Keratinocyte (primary cell): ENCODE results near the gene OR2B3. TPM values are rescaled to one million over a fixed set of nuclear protein-coding genes. Genes with fewer than 3 reads are reported as not detected.

Experiments used
- DNase-seq: peaks from one replicate; pipeline ENCODE4 v3.0.0-alpha.2; 2011; ENCODE audit warnings: low read depth, missing footprints, low spot score
- FAIRE-seq: peaks from 2 replicates; lab custom pipeline; 2011; peaks lifted over from hg19 to GRCh38; lab: Jason Lieb, UNC
- H2AFZ ChIP-seq: 2 replicates; pipeline ENCODE4 v1.6.0; 2012; ENCODE audit warnings: low read length, control low read depth, inconsistent platforms; ENCODE audit not compliant: control insufficient read depth
- H3K27ac ChIP-seq: 2 replicates; pipeline ENCODE4 v1.5.1; 2011; ENCODE audit warnings: low read length; ENCODE audit not compliant: control insufficient read depth, insufficient read depth
- H3K27me3 ChIP-seq: 3 replicates; pipeline ENCODE4 v1.6.0; 2011; ENCODE audit warnings: low read length; ENCODE audit not compliant: control insufficient read depth, insufficient read depth; ENCODE audit errors: extremely low read depth
- H3K36me3 ChIP-seq, 2 experiments: 2 replicates in 1 of 2; 3 replicates in 1 of 2; pipeline ENCODE4 v1.5.1; 2011; ENCODE audit warnings: low read length in 2 of 2, mild to moderate bottlenecking in 1 of 2; ENCODE audit not compliant: control insufficient read depth in 2 of 2, insufficient read depth in 2 of 2; ENCODE audit errors: extremely low read depth in 1 of 2
- H3K4me1 ChIP-seq: 3 replicates; pipeline ENCODE4 v1.5.1; 2011; ENCODE audit warnings: low read length; ENCODE audit not compliant: control insufficient read depth, insufficient read depth; ENCODE audit errors: extremely low read depth
- H3K4me2 ChIP-seq: 3 replicates; pipeline ENCODE4 v1.6.0; 2011; ENCODE audit warnings: low read depth, low read length; ENCODE audit not compliant: control insufficient read depth, insufficient read depth; ENCODE audit errors: extremely low read depth
- H3K4me3 ChIP-seq, 3 experiments: fragments of 200-600 bp in 1 of 3; sonication (generic) in 1 of 3; 2 replicates in 2 of 3; 3 replicates in 1 of 3; pipeline ENCODE4 v1.5.1; 2011 to 2016; ENCODE audit warnings: low read length in 3 of 3, mild to moderate bottlenecking in 3 of 3, control low read depth in 2 of 3, inconsistent platforms in 1 of 3, low read depth in 1 of 3, mixed read lengths in 1 of 3, mixed run types in 1 of 3, moderate library complexity in 1 of 3; ENCODE audit not compliant: control insufficient read depth in 2 of 3, insufficient read depth in 2 of 3; ENCODE audit errors: extremely low read depth in 1 of 3
- H3K79me2 ChIP-seq: 2 replicates; pipeline ENCODE4 v1.6.0; 2012; ENCODE audit warnings: low read length; ENCODE audit not compliant: control insufficient read depth, insufficient read depth
- H3K9ac ChIP-seq: 3 replicates; pipeline ENCODE4 v1.6.0; 2011; ENCODE audit warnings: low read length; ENCODE audit not compliant: control insufficient read depth, insufficient read depth; ENCODE audit errors: extremely low read depth
- H3K9me1 ChIP-seq: 3 replicates; pipeline ENCODE4 v1.6.0; 2011; ENCODE audit warnings: low read length; ENCODE audit not compliant: control insufficient read depth, insufficient read depth; ENCODE audit errors: extremely low read depth
- H3K9me3 ChIP-seq: 2 replicates; pipeline ENCODE4 v1.5.1; 2012; ENCODE audit warnings: low read depth, low read length; ENCODE audit not compliant: control insufficient read depth
- H4K20me1 ChIP-seq: 3 replicates; pipeline ENCODE4 v1.6.0; 2011; ENCODE audit warnings: low read length; ENCODE audit not compliant: control insufficient read depth, insufficient read depth; ENCODE audit errors: extremely low read depth
- CTCF ChIP-seq, 3 experiments: IDR thresholded peaks in 1 of 3; conservative IDR thresholded peaks in 1 of 3; optimal IDR thresholded peaks in 1 of 3; 2 replicates in 2 of 3; 3 replicates in 1 of 3; pipeline versions ENCODE3 to v1.5.1; 2011; ENCODE audit warnings: low read length in 3 of 3, mild to moderate bottlenecking in 3 of 3, moderate library complexity in 2 of 3, control low read depth in 1 of 3, inconsistent platforms in 1 of 3; ENCODE audit not compliant: insufficient read depth in 2 of 3; ENCODE audit errors: extremely low read depth in 1 of 3
- EZH2 ChIP-seq: IDR thresholded peaks from one replicate; pipeline ENCODE4 v1.6.1; 2012; ENCODE audit warnings: inconsistent platforms, mild to moderate bottlenecking, low read length, moderate library complexity
- dilution Hi-C: fragments of 300-500 bp; cut with MboI; formaldehyde crosslinking; loops from one replicate; pipeline ENCODE4 v1.7.0; 2020; ENCODE audit warnings: low sequenced_read_pairs; ENCODE audit not compliant: extremely low pct_ligation_motif_present
- polyA plus RNA-seq, 5 experiments: library from polyadenylated mRNA; depleted of rRNA in 3 of 5; stranded (reverse) in 3 of 5; stranded (forward) in 1 of 5; unstranded in 1 of 5; fragments of >200 nt; gene quantifications; 1 replicate in 1 of 5; 2 replicates in 3 of 5; 3 replicates in 1 of 5; pipeline versions ENCODE4 v1.2.1 to v1.2.3, GENCODE V29; 2011 to 2012; ENCODE audit warnings: missing spikeins in 2 of 5, low read depth in 1 of 5, low replicate concordance in 1 of 5

Gene OR2B3
- polyA plus RNA-seq, 1 donor (not counting 4 experiments of a cell fraction or from before 2014, with no cell fraction given): not detected

GRCh38 chr6:29092957-29093356 lies 5.8 kb upstream of the OR2B3 start:
- Histone ChIP-seq H3K9me1 (no peaks in the 10 kb centered on the region), H3K36me3 (no peaks in the 10 kb centered on the region), H3K4me3 (no peak overlapping the region), H3K9ac (no peak overlapping the region), H2AFZ (no peak overlapping the region), H3K27ac (no peak overlapping the region), H4K20me1 (no peaks in the 10 kb centered on the region), H3K9me3 (no peaks in the 10 kb centered on the region), H3K4me1 (no peaks in the 10 kb centered on the region), H3K27me3 (no peaks in the 10 kb centered on the region), H3K4me2 (no peak overlapping the region), H3K79me2 (no peaks in the 10 kb centered on the region)
- FAIRE-seq (no peak), DNase-seq (no peak)
- TF ChIP-seq CTCF (optimal IDR thresholded peaks at IDR 0.05 in 1 of 3, IDR thresholded peaks at IDR 0.05 in 1 of 3, conservative IDR thresholded peaks at IDR 0.05 in 1 of 3; ENCODE audit: extremely low read depth in 1 of 3, insufficient read depth in 2 of 3, low read length in 3 of 3) (no peak), EZH2 (no peak)
- dilution Hi-C loops: no loop called here

- DNase-seq (no peak), FAIRE-seq (no peak)
- no peaks in the 10 kb centered on the region for H3K4me1 ChIP-seq
- no peak overlapping the region for H3K4me2 ChIP-seq
- no peaks in the 10 kb centered on the region for H3K9me3 ChIP-seq
- no peak overlapping the region for H3K9ac ChIP-seq
- H3K79me2 ChIP-seq: no peaks in the 10 kb centered on the region
- no peak overlapping the region for H3K4me3 ChIP-seq
- dilution Hi-C loops: no loop called here
- TF ChIP-seq EZH2 (no peak), CTCF (optimal IDR thresholded peaks at IDR 0.05 in 1 of 3, IDR thresholded peaks at IDR 0.05 in 1 of 3, conservative IDR thresholded peaks at IDR 0.05 in 1 of 3; ENCODE audit: extremely low read depth in 1 of 3, insufficient read depth in 2 of 3, low read length in 3 of 3) (no peak)
- H3K9me1 ChIP-seq: no peaks in the 10 kb centered on the region
- H3K27me3 ChIP-seq: no peaks in the 10 kb centered on the region
- H3K36me3 ChIP-seq: no peaks in the 10 kb centered on the region
- H2AFZ ChIP-seq: no peak overlapping the region
- H3K27ac ChIP-seq: no peak overlapping the region
- no peaks in the 10 kb centered on the region for H4K20me1 ChIP-seq
Measured at GRCh38 chr6:29082457-29082856, 4.7 kb downstream of the OR2B3 start.
